ENCODE results near the gene VWA2. TPM values are rescaled to one million over a fixed set of nuclear protein-coding genes. Genes with fewer than 3 reads are reported as not detected.
A peak's percentile ranks its signal among the peaks of the same experiment; 100 is the strongest.

Gene VWA2, protein sequence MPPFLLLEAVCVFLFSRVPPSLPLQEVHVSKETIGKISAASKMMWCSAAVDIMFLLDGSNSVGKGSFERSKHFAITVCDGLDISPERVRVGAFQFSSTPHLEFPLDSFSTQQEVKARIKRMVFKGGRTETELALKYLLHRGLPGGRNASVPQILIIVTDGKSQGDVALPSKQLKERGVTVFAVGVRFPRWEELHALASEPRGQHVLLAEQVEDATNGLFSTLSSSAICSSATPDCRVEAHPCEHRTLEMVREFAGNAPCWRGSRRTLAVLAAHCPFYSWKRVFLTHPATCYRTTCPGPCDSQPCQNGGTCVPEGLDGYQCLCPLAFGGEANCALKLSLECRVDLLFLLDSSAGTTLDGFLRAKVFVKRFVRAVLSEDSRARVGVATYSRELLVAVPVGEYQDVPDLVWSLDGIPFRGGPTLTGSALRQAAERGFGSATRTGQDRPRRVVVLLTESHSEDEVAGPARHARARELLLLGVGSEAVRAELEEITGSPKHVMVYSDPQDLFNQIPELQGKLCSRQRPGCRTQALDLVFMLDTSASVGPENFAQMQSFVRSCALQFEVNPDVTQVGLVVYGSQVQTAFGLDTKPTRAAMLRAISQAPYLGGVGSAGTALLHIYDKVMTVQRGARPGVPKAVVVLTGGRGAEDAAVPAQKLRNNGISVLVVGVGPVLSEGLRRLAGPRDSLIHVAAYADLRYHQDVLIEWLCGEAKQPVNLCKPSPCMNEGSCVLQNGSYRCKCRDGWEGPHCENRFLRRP
- total RNA-seq = not detected

DNA sequence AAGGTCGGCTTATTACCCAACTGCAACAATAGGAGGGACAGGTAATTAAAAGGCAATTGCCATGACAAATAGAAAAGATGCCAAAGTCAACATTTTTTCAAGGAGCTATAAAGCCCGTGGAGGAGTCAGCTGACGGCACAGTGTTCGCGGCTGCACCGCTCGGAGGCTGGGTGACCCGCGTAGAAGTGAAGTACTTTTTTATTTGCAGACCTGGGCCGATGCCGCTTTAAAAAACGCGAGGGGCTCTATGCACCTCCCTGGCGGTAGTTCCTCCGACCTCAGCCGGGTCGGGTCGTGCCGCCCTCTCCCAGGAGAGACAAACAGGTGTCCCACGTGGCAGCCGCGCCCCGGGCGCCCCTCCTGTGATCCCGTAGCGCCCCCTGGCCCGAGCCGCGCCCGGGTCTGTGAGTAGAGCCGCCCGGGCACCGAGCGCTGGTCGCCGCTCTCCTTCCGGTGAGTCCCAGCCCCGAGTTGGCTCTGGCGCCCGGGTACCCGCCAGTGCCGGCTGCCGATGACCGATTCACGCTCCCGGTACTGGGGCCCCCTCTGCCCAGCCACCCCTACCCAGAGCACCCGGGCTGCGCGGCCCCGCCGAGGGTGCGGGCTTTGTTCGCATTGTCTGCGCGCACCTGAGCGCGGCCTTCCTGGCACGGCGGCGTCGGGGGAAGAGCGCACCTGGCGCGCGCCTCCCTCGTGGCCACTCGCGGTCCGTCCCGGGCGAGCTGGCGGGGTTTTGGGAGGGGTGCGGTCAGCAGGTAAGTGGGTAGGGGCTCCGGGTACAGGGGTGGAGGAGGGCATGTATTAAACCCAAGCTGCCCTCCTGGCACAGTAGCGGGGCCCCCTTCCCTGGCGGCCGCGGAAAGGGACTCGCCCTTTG is at the start of gene VWA2:
TSS of gene VWA2 (plus strand) at position 138 of the 877 bp plus-strand sequence. CDS start 9,460 bp downstream, outside the sequence.
- peak; percentile 58 for DNase-seq
- Mint-ChIP-seq H3K27ac (no peak within 1 kb of the TSS), H3K27me3 (peaks cover 84% of the 10 kb centered on the region), H3K9me3 (no peaks in the 10 kb centered on the region), H3K4me1 (peaks cover 10% of the 10 kb centered on the region), H3K36me3 (no peaks in the 10 kb centered on the region), H3K4me3 (peak within 1 kb of the TSS; percentile 66)

- Mint-ChIP-seq H3K27me3 (peaks cover 22% of the 10 kb centered on the region), H3K36me3 (no peaks in the 10 kb centered on the region)
- DNase-seq = no peak
Measured at GRCh38 chr10:114189700-114190099, 49.4 kb upstream of the VWA2 start.

DNA sequence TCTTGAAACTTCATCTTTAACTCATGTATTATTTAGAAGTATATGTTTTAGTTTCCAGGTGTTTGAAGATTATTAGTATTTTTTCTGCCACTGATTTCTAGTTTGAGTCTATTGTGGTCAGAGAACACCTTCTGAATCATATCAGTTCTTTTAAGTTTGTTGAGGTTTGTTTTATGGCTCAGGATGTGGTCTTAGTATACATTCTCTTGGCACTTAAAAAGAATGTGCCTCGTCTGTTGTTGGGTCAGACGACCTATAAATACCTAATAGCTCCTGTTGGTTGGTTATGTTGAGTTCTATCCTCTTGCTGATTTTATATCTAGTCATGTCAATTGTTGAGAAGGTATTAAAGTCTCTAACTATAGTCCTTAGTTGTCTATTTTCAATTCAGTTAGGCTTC is 44.0 kb upstream of the VWA2 start:
- Mint-ChIP-seq H3K9me3 (no peaks in the 10 kb centered on the region), H3K27ac (no peak overlapping the region), H3K36me3 (no peaks in the 10 kb centered on the region), H3K4me3 (no peak overlapping the region), H3K4me1 (peaks cover 3% of the 10 kb centered on the region), H3K27me3 (peaks cover 49% of the 10 kb centered on the region)
- no peak for DNase-seq

More at GRCh38 chr10:114189700-114190099, 49.4 kb upstream of the VWA2 start:
- Mint-ChIP-seq H3K4me1 (no peaks in the 10 kb centered on the region), H3K27ac (no peak overlapping the region), H3K9me3 (no peaks in the 10 kb centered on the region), H3K4me3 (no peak overlapping the region)

DNA sequence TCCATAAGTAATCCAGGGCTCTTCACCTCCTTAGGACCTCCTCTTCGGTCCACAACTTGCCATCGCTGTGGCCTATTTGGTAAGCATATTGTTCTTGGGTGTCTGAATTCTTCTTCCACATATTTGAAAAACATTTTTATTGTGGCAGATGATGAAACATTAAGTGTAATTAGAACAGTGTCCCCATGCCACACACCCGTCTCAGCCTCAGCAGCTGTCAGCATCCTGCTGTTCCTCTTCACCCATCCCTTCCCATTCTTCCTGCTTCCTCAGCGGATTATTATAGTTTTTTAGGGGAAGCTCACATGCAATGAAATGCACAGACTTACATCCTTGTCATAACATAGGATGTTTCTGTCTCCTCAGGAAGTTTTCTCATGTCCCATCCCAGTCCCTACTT is 39.8 kb upstream of the VWA2 start:
- Mint-ChIP-seq H3K4me1 (peaks cover 3% of the 10 kb centered on the region), H3K9me3 (no peaks in the 10 kb centered on the region), H3K36me3 (no peaks in the 10 kb centered on the region), H3K4me3 (no peak overlapping the region), H3K27me3 (peaks cover 40% of the 10 kb centered on the region), H3K27ac (no peak overlapping the region)
- no peak for DNase-seq

GRCh38 chr10:114202812-114203211 is 36.2 kb upstream of the VWA2 start:
- Mint-ChIP-seq H3K27ac (no peak overlapping the region), H3K9me3 (no peaks in the 10 kb centered on the region), H3K4me1 (no peaks in the 10 kb centered on the region), H3K27me3 (peaks cover 13% of the 10 kb centered on the region), H3K36me3 (no peaks in the 10 kb centered on the region), H3K4me3 (no peak overlapping the region)
- DNase-seq = no peak

DNA sequence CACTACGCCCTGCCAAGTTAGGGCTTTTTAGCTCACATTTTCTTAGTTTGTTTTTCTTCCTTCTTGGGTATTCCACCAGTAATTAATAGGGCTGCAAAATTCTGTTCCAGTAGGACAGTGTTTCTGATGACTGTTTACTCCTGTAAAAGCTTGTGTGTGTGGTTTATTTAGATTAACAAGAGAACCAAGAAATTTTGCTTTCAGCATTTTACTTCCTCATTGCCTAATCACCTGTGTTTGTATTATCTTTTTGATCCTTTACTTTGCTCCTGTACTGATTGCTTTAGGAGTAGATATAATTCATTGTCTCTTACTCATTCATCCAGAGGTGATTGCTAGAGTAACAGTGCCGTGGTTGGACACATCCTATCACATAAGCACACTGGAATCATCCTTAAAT is 32.2 kb upstream of the VWA2 start:
- H3K27ac Mint-ChIP-seq = no peak overlapping the region
- H3K27me3 Mint-ChIP-seq = peaks cover 4% of the 10 kb centered on the region
- H3K4me1 Mint-ChIP-seq = no peaks in the 10 kb centered on the region
- no peak for DNase-seq
- no peaks in the 10 kb centered on the region for H3K9me3 Mint-ChIP-seq
- no peak overlapping the region for H3K4me3 Mint-ChIP-seq
- no peaks in the 10 kb centered on the region for H3K36me3 Mint-ChIP-seq

DNA sequence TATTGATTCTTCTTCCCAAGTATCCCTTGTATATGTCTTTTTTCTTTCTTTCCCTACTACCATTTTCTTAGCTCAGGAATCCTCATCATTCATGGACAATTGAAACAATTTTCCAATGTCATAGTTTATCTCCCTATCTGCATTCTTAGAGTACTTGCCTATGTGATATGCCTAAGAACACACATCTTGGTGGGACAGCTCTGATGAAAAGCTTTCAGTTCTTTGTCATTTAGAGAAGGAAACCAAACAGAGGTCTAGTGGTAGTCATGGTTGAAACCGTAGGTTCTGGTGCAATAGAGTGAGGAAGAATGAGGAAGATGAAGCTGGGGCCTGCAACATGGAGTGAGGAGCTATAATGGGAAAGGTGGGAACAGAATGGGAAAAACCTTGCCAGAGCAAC is 31.7 kb upstream of the VWA2 start:
- no peaks in the 10 kb centered on the region for H3K9me3 Mint-ChIP-seq
- no peak for DNase-seq
- H3K27ac Mint-ChIP-seq = no peak overlapping the region
- H3K4me3 Mint-ChIP-seq = no peak overlapping the region
- peaks cover 4% of the 10 kb centered on the region for H3K27me3 Mint-ChIP-seq
- H3K36me3 Mint-ChIP-seq = no peaks in the 10 kb centered on the region
- H3K4me1 Mint-ChIP-seq = no peaks in the 10 kb centered on the region

- no peak overlapping the region for H3K27ac Mint-ChIP-seq
Measured at GRCh38 chr10:114208351-114208750, 30.7 kb upstream of the VWA2 start.

DNA sequence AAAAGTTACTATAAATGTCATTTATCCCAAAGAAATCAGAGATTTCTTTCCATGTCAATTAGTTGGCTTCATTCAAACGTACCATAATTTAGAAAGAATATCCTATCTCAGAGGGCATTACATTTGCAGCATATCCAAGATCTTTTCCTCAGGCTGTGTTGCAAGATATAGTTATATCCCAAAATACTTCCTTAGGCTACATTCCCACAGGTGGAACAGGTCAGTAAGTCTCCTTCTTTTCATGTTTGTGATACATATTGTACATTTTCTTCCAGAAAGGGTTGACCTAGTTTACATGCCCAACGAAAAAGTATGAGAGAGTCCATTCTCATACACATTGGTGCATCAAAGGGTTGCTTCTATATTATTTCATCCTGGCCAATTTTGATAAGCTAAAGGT is 26.9 kb upstream of the VWA2 start:
- Mint-ChIP-seq H3K4me3 (no peak overlapping the region), H3K9me3 (no peaks in the 10 kb centered on the region), H3K27ac (no peak overlapping the region)

More at GRCh38 chr10:114208351-114208750, 30.7 kb upstream of the VWA2 start:
- no peak for DNase-seq
- no peaks in the 10 kb centered on the region for H3K9me3 Mint-ChIP-seq
- H3K27me3 Mint-ChIP-seq = peaks cover 4% of the 10 kb centered on the region
- no peaks in the 10 kb centered on the region for H3K4me1 Mint-ChIP-seq
- no peak overlapping the region for H3K4me3 Mint-ChIP-seq
- H3K36me3 Mint-ChIP-seq = no peaks in the 10 kb centered on the region

GRCh38 chr10:114215033-114215432 is 24.0 kb upstream of the VWA2 start:
- Mint-ChIP-seq H3K9me3 (no peaks in the 10 kb centered on the region), H3K4me3 (no peak overlapping the region), H3K27me3 (no peaks in the 10 kb centered on the region), H3K27ac (no peak overlapping the region), H3K36me3 (no peaks in the 10 kb centered on the region), H3K4me1 (no peaks in the 10 kb centered on the region)
- no peak for DNase-seq

More for the DNA sequence above, 26.9 kb upstream of the VWA2 start:
- DNase-seq = no peak
- Mint-ChIP-seq H3K4me1 (no peaks in the 10 kb centered on the region), H3K36me3 (no peaks in the 10 kb centered on the region), H3K27me3 (no peaks in the 10 kb centered on the region)

GRCh38 chr10:114220281-114220680 is 18.8 kb upstream of the VWA2 start:
- H3K27ac Mint-ChIP-seq = no peak overlapping the region
- H3K27me3 Mint-ChIP-seq = no peaks in the 10 kb centered on the region
- no peaks in the 10 kb centered on the region for H3K36me3 Mint-ChIP-seq
- no peaks in the 10 kb centered on the region for H3K4me1 Mint-ChIP-seq
- no peaks in the 10 kb centered on the region for H3K9me3 Mint-ChIP-seq
- no peak for DNase-seq
- H3K4me3 Mint-ChIP-seq = no peak overlapping the region

DNA sequence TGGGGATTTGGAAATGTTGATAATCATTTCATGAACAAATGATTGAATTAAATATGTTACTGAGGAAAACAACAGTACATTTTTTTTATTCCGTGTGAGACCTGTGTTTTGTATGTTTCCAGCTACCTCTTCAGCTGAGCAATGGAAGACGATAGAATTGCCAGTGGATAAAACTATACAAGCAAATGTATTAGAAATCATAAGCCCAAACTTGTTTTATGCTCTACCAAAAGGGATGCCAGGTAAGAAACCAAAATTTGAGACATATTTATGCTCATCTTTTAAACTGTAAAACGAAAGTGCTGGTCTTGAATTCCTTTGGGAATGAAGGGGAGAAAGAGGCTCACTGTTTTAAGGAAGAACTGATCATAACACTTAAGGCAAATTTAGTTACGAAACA is 17.8 kb upstream of the VWA2 start:
- Mint-ChIP-seq H3K4me3 (no peak overlapping the region), H3K4me1 (no peaks in the 10 kb centered on the region), H3K36me3 (no peaks in the 10 kb centered on the region), H3K27ac (no peak overlapping the region), H3K9me3 (no peaks in the 10 kb centered on the region), H3K27me3 (no peaks in the 10 kb centered on the region)
- DNase-seq = no peak

GRCh38 chr10:114223066-114223465 is 16.0 kb upstream of the VWA2 start:
- Mint-ChIP-seq H3K27ac (no peak overlapping the region), H3K36me3 (no peaks in the 10 kb centered on the region), H3K9me3 (no peaks in the 10 kb centered on the region), H3K4me1 (no peaks in the 10 kb centered on the region), H3K4me3 (no peak overlapping the region), H3K27me3 (peaks cover 4% of the 10 kb centered on the region)
- no peak for DNase-seq

GRCh38 chr10:114228156-114228555 is 10.9 kb upstream of the VWA2 start:
- Mint-ChIP-seq H3K27ac (no peak overlapping the region), H3K36me3 (no peaks in the 10 kb centered on the region), H3K4me1 (no peaks in the 10 kb centered on the region), H3K27me3 (peaks cover 21% of the 10 kb centered on the region), H3K9me3 (no peaks in the 10 kb centered on the region), H3K4me3 (no peak overlapping the region)
- DNase-seq = no peak
